Right renal cortex interstitium (tissue), 3 donors: ENCODE data around the gene LCP1. TPM values are rescaled to one million over a fixed set of nuclear protein-coding genes. Genes with fewer than 3 reads are reported as not detected.

Source experiments
- DNase-seq, 3 donors: peaks; one replicate each; pipeline ENCODE4 v3.0.0-alpha.2; 2013; ENCODE audit warnings: low read depth in 3 of 3, low spot score in 2 of 3
- polyA plus RNA-seq, 3 donors: library from polyadenylated mRNA; unstranded; fragments of 120-200 nt; gene quantifications; one replicate each; pipeline ENCODE4 v1.2.1, GENCODE V29; 2013; ENCODE audit not compliant: insufficient read length in 3 of 3

The LCP1 gene
- polyA plus RNA-seq, 3 donors, result 12.2 to 13.1 (median 12.5) TPM

GRCh38 chr13:46183018-46183946 lies 1.3 kb upstream of the LCP1 start:
- DNase-seq, result no peak

DNA sequence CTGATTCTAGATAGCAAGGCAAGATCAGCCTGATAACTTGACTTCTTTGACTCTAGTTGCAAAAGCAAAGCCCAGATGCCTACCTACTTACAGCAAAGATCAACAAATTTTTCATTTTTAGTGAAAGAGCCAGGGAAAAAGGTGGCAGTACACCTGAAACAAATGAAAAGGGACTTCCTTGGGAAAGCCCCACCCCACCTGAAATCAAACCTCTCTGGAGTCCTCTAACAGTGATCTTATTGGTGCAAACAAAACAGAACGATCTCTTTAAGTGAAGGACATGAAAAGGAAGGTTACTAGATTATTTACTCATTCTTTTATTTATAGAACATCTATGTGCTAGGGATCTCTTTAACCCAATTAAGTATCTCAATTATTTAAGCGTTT lies 507 bp upstream of the LCP1 start:
- no peak for DNase-seq

- DNase-seq, result no peak
Observed at GRCh38 chr13:46181377-46181839, 569 bp downstream of the LCP1 start.

DNA sequence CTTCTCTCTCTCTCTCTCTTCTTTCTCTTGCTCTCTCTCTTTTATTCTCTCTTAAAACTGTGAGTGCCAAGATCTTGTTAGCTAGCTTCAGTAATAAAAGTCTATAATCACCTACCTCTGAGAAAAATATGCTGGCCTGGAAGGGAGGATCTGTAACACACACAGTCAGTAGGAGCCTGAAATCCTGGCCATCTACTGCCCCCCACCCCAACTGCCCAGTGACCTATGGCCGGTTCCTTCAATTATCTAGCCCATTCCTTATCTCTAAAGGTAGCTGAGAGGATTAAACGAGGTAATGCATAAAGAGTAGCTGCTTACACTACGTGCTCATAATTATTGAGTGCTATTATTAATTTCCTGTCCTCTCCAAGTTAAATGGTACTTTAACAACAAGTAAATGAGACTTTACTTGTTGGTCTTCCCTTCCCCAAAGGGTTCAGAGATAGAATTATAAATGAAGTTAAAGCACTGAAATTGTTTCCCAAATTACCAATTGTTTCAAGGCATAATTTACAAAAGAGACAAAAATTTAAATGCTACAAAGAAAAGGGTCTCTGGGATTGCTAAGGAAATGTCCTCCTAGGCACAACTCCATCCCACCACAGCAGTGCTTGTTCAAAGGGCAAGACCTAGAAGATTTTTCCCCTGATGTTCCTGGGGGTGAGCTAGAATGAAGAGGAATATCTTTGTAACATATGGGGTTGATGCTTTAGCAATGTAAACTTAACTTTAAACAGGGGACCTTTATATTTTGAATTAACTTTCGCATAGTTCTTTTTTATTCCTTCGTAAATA lies 1.8 kb downstream of the LCP1 start:
- no peak for DNase-seq

GRCh38 chr13:46179491-46179908 lies 2.5 kb downstream of the LCP1 start:
- no peak for DNase-seq

DNA sequence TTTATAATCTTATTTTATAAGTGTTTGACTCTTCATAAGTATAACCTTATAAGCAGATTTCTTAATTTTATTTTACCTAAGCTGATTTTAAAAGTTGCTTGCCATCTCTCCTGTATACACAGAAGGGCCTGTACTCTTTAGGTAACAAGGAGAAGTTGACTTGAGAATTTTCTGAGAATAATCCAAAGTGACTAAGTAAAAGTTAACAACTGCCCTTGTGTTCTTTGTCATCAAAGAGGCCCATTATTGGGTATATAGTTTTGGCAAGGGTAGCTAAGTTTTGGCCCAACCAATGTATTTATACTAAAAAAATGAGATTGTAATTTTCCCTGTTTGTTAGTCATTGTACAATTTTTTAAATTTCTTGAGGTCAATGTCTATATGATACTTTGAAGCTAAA lies 3.2 kb downstream of the LCP1 start:
- no peak for DNase-seq

GRCh38 chr13:46178143-46178542 lies 3.8 kb downstream of the LCP1 start:
- DNase-seq, result no peak

- DNase-seq, result no peak
Observed at GRCh38 chr13:46176756-46177155, 5.2 kb downstream of the LCP1 start.

- DNase-seq, result no peak
Observed at GRCh38 chr13:46173656-46174055, 8.3 kb downstream of the LCP1 start.

DNA sequence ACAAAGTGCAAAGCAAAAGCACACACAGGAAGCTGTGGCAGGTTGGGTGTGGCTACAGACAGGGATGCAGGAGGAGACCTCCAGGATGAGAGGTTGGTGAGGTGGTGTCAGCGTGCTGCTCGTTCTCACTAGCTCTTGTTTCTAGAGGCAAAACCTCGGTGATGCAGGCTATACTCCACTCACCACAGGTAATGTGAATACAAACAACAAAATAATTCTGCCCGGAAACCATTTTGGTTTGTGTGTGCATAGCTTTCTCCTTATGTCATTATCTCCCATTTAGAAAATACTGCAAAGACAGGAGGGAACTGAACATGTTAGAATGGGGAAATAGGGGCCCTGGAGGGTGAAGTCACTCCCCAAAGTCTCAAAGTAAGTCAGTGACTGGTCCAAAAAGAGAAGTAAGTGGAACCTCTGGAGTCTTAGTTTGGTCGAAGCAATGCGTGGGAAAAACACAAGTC lies 9.4 kb downstream of the LCP1 start:
- DNase-seq, result no peak

DNA sequence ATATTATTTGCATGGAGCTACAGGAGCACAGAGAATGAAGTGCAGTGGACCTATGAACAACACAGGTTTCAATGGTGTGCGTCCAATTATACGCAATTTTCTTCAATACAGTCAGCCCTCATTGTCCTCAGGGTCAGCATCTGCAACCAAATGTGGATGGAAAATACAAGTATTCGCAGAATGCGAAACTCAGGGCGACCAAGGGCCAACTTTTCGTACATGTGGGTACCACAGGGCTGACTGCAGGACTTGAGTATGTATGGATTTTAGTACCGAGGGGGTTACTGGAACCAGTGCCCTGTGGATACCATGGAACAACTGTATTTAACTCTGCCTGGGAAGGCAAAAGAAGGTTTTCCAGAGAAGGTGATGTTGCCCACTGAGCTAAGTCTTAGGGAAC lies 10.2 kb downstream of the LCP1 start:
- DNase-seq, result no peak

DNA sequence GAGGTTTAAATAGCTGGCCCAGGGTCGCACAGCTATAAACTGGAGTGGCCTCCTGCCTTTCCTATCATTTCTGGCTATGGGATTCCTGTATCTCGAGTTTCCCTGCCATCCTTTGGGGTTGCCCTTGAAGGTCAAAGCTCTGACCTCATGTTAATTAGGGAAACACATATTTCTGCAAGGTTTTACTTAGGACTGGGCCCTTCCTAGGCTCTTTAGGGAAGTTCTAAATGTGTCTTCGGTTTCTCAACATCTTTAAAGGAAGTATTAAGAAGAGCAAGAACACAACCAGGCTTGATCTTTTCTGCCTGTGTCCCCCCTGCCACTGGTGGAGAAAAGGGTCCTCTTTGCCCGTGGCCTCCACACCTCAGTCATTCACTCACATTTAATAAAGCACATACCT lies 10.8 kb downstream of the LCP1 start:
- no peak for DNase-seq

DNA sequence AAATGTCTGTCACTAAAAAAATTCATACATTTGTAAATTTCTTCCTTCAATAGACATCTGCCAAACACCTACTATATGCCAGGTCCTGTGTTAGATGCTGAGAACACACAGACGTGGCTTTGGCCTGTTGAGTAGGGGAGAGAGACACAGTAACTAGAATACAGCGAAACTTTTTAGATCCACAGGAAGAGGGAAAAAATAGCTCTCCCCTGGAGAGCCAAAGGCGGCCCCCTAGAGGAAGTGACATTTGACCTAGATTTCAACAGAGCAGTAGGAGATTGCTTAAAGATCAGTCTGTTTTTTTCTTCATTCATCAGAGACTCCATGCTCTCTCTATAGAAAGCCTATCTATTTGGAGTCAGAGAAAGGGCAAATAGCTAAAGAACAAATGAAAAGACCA lies 11.3 kb downstream of the LCP1 start:
- no peak for DNase-seq

DNA sequence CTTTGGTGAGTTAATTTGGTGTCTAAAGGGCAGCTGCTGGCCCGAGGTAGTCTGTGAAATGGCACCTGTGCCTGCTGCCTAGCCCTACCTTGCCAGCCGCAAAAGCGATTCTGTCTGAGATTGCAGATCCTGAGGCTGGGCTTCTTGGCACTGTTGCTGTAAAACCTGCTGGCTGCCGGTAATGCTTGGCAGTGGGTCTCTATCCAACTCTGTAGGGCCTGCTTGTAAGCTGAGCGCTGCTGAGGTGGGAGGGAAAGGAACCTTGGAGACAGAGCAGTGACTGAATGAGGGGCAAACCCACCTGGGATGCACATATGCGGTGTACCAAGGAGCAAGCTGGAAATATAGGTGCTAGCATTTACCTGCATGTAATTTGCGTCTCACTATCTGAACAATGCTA lies 11.7 kb downstream of the LCP1 start:
- DNase-seq, result no peak

DNA sequence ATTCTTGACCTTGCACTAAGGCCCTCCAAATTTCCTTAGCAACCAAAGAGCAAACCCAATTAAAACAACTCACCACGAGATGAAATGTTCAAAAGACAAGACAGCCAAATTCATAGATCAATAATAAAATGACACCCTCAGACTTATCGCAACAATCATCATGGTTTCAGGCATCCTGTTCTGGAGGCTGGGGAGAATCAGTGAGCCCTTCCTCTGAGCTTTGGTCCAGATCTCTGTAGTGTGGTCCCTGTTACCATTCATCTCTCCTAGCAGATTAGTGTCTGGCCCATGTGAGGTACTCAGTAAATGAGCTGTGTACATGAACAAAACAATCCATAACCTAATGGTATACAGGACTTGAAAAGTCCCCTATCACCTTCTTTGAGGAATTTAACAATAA lies 12.2 kb downstream of the LCP1 start:
- DNase-seq, result no peak

DNA sequence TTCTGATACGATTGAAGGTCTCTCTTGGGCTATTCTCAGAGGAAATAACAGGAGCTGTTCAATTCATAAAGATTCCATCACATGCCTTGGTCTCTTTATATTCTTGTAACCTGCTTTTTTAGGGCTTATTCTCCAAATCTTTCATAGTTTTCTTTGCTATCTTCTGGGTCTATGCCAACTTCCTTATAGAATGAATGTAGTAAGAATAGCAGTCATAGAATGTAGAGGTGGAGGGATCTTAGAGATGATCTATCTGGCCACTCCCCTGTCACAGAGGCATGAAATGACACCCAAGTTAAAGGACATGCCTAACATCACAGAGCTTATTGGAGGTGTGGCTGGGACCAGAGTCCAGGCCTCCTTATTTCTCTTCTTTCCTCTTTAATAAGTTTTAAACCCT lies 13.2 kb downstream of the LCP1 start:
- no peak for DNase-seq

- DNase-seq, result no peak
Observed at GRCh38 chr13:46168341-46168740, 13.6 kb downstream of the LCP1 start.

DNA sequence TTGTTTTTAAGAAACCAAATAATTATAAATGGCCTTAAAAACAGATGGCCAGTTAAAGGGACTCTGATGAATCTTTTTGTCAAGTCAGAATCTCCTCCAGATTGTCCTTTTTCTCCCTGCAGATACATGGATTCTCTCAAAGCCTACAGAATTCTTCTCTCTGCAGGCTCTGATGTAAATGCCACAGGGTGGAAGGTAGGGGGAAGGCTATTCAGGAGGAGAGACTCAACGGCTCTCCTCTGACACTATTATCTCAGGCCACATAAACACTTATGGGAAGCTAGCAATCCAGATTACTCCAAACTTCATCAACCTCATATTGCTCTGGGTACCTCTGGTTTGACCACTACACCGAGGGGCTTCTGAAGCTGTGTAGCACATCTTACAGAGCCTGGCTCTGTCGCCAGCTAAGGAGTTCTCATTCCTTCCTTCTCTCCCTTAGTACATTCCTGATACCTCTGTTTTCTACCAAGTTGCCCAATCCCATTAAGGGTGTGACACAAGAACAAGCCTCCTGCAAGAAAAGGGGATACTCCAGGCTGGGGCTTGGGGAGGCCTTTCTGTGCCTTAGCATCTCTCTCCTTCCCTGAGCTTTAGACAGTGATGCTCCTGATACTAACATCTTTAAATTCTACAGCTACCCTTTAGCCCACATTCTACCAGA lies 14.9 kb downstream of the LCP1 start:
- no peak for DNase-seq

DNA sequence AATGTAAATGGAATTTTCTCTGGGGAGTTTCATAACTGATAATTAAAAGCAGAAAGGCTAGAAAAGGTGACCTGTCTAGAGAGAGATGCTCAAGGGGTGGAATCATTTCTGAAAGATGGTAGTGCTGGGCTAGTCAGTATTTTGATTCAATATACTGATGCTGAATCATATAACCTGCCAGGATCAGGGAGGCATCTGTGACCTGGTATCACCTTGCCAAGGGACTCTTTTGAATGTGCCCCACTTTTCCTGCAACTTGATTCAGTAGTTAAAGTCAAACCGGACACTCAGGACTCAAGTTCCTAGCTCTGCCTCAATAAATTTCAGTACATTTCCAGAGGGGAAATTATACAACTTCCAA lies 15.8 kb downstream of the LCP1 start:
- DNase-seq, result no peak

DNA sequence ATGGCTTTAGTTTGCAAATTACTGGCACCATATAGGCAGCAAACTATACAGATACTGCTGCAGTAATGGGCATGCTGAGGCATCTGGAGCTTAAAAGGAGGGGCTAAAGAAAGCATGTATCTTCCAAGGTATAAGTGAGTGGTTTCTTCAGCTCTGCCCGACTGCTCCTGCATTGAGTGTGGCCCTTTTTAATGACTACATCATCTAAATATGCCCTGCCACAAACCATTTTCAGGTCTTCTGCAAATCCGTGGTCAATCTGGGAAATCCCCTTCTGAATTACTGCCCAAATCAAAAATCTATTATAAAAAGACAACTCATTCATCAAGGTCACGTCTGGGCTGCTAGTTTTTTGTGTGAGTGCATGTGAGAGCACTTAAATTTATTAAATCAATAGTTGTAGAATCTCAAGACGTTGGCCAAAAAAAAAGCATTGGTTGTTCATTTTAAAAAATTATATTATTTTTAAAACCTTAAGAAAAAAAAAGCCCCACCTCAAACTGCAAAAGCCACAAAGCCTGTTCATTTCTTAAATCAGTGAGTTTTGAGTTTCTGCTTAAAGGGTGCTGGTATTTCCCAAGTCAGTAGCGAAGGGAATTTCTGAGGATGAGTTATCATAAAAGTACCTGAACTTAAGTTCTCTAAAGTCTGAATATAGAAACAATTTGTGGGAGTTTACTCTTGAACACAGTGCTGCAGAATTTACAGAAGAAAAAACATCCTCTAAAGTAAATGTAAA lies 16.3 kb downstream of the LCP1 start:
- DNase-seq, result no peak

DNA sequence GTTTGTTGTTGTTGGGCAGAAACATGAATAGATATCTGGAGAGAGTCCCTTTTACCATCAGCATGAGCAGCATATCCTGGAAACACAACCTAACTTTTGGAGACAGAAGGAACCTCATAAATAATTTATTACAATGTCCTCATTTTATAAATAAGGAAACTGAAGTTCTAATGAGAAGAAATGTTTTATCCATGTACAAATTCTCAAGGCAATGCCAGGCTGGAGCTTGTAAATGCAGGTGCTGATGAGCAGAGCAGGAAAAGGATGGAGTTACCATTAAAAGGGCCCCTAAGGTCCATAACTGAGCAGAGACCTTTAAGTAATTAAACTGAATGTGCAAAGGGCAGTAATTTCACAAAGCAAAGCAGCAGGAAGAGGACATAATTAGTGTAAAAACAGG lies 17.3 kb downstream of the LCP1 start:
- no peak for DNase-seq
